ENCODE results near the gene C1QTNF8. TPM values are rescaled to one million over a fixed set of nuclear protein-coding genes. Genes with fewer than 3 reads are reported as not detected.
"Not testable (repeated sequence)": the region's sequence is repeated elsewhere in the genome, so short reads cannot be mapped to it uniquely, and the experiment has no call there.

The C1QTNF8 gene
- polyA plus RNA-seq, 3 donors = not detected

GRCh38 chr16:1099189-1100083, 3.4 kb upstream of the C1QTNF8 start:
- H3K27ac ChIP-seq (ENCODE audit: low read depth, low read length) = no peak overlapping the region
- 47 to 60% (median 50%) methylated on average over 34 to 35 of the region's 35 CpGs for WGBS, 3 donors

GRCh38 chr16:1098266-1098991, 2.4 kb upstream of the C1QTNF8 start:
- WGBS, 3 donors = 46 to 49% (median 46%) methylated on average over 32 to 34 of the region's 34 CpGs
- H3K27ac ChIP-seq (ENCODE audit: low read depth, low read length) = no peak overlapping the region

GRCh38 chr16:1097800-1098199, 1.8 kb upstream of the C1QTNF8 start:
- 61 to 77% (median 73%) methylated on average over 19 to 23 of the region's 23 CpGs for WGBS, 3 donors
- H3K27ac ChIP-seq (ENCODE audit: low read depth, low read length) = no peak overlapping the region

- H3K27ac ChIP-seq (ENCODE audit: low read depth, low read length) = no peak overlapping the region
- 56 to 79% (median 69%) methylated on average over 16 to 18 of the region's 18 CpGs for WGBS, 3 donors
These were observed 1.1 kb upstream of the C1QTNF8 start for GRCh38 chr16:1097156-1097555.

- no peak overlapping the region for H3K27ac ChIP-seq (ENCODE audit: low read depth, low read length)
- WGBS, 3 donors = 41 to 64% (median 62%) methylated on average over 13 to 16 of the region's 16 CpGs
These were observed 435 bp downstream of the C1QTNF8 start for GRCh38 chr16:1095450-1096168.

GRCh38 chr16:1094601-1095449, 1.2 kb downstream of the C1QTNF8 start:
- H3K27ac ChIP-seq (ENCODE audit: low read depth, low read length) = no peak overlapping the region
- 60 to 64% (median 61%) methylated on average over 26 to 29 of the region's 29 CpGs for WGBS, 3 donors

GRCh38 chr16:1094124-1094479, 1.9 kb downstream of the C1QTNF8 start:
- WGBS, 3 donors = 61 to 71% (median 67%) methylated on average over 12 to 13 of the region's 13 CpGs

GRCh38 chr16:1093284-1094123, 2.5 kb downstream of the C1QTNF8 start:
- 39 to 47% (median 46%) methylated on average over 79 to 85 of the region's 85 CpGs for WGBS, 3 donors

More at GRCh38 chr16:1094124-1094479, 1.9 kb downstream of the C1QTNF8 start:
- H3K27ac ChIP-seq (ENCODE audit: low read depth, low read length) = no peak overlapping the region

GRCh38 chr16:1092685-1093283, 3.3 kb downstream of the C1QTNF8 start:
- WGBS, 3 donors = 92 to 97% (median 95%) methylated on average over 23 to 33 of the region's 40 CpGs
- not testable (repeated sequence) for H3K27ac ChIP-seq (ENCODE audit: low read depth, low read length)

More at GRCh38 chr16:1093284-1094123, 2.5 kb downstream of the C1QTNF8 start:
- H3K27ac ChIP-seq (ENCODE audit: low read depth, low read length) = no peak overlapping the region

GRCh38 chr16:1091992-1092552, 4.0 kb downstream of the C1QTNF8 start:
- H3K27ac ChIP-seq (ENCODE audit: low read depth, low read length) = no peak overlapping the region
- WGBS, 3 donors = 93 to 97% (median 96%) methylated on average over 26 to 27 of the region's 27 CpGs

- WGBS, 3 donors = 33 to 37% (median 35%) methylated on average over 20 to 27 of the region's 27 CpGs
- no peak overlapping the region for H3K27ac ChIP-seq (ENCODE audit: low read depth, low read length)
These were observed 5.1 kb downstream of the C1QTNF8 start for GRCh38 chr16:1090620-1091587.

GRCh38 chr16:1089822-1090619, 6.0 kb downstream of the C1QTNF8 start:
- no peak overlapping the region for H3K27ac ChIP-seq (ENCODE audit: low read depth, low read length)
- WGBS, 3 donors = 16 to 30% (median 27%) methylated on average over 35 to 38 of the region's 38 CpGs

- no peak overlapping the region for H3K27ac ChIP-seq (ENCODE audit: low read depth, low read length)
- 39 to 53% (median 50%) methylated on average over 17 of the region's 17 CpGs for WGBS, 3 donors
These were observed 6.6 kb downstream of the C1QTNF8 start for GRCh38 chr16:1089439-1089821.

GRCh38 chr16:1088295-1089170, 7.5 kb downstream of the C1QTNF8 start:
- WGBS, 3 donors = 43 to 77% (median 75%) methylated on average over 39 to 40 of the region's 40 CpGs
- no peak overlapping the region for H3K27ac ChIP-seq (ENCODE audit: low read depth, low read length)
